ENCODE measurements around the gene TOR1AIP2. TPM values are rescaled to one million over a fixed set of nuclear protein-coding genes. Genes with fewer than 3 reads are reported as not detected.

TOR1AIP2 gene
- total and polyA plus RNA-seq, 2 of the 13 experiments (the other 11 are each of a cell fraction or from before 2014, with no cell fraction given): 35.2 to 65.8 TPM

DNA sequence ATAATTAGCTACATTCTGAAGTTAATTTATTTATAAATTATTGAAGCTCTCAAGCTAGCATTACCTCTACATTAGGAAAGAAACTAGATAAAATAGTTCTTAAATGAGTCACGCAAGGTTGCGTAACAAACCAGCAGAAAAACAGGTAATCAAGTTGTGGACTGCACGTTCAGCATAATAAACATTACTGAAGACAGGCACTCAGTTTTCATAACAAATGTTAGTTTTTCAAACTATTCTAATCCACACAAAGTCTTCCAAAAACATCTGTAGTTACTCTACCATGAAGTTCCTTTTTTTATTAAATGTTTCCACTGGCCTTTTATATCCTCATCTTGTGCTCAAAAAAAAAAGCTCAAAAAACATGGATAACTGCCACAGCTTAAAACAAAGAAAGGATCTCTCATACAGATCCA is 1.3 kb downstream of the TOR1AIP2 start (continued):
- TF ChIP-seq, protein P1, sequence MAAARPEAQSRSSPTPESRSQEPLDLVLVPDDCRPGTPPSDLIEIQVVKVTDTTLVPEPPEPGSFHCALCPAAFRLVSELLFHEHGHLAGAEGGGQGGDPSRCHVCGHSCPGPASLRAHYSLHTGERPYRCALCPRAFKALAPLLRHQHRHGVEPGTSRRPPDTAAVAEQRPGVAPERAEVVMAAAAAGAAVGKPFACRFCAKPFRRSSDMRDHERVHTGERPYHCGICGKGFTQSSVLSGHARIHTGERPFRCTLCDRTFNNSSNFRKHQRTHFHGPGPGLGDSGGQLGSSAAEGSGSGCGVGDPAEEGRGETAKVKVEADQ (CRISPR knock-in tag; IDR thresholded peaks at IDR 0.05; ENCODE audit: borderline replicate concordance): no peak
- TF ChIP-seq, protein P2, sequence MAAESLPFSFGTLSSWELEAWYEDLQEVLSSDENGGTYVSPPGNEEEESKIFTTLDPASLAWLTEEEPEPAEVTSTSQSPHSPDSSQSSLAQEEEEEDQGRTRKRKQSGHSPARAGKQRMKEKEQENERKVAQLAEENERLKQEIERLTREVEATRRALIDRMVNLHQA (CRISPR knock-in tag; IDR thresholded peaks at IDR 0.05): no peak
- TF ChIP-seq U2AF2 (IDR thresholded peaks at IDR 0.05; ENCODE audit: low read depth, low read length): no peak
- TF ChIP-seq SRF (IDR thresholded peaks at IDR 0.05; ENCODE audit: low read depth, low read length): no peak
- no peak for TF ChIP-seq KAT2B (IDR thresholded peaks at IDR 0.05; ENCODE audit: borderline replicate concordance, low read depth, low read length)
- TF ChIP-seq KLF6 (CRISPR knock-in tag; IDR thresholded peaks at IDR 0.05): 0 out of 2 replicates have a peak, but pooled peaks have one; percentile 50
- no peak for TF ChIP-seq ERF (CRISPR knock-in tag; IDR thresholded peaks at IDR 0.05)
- peak; percentile 59 for TF ChIP-seq JUN (CRISPR knock-in tag; IDR thresholded peaks at IDR 0.05)
- TF ChIP-seq CAMTA2 (CRISPR knock-in tag; IDR thresholded peaks at IDR 0.05; ENCODE audit: borderline replicate concordance): no peak
- TF ChIP-seq RXRA (CRISPR knock-in tag; IDR thresholded peaks at IDR 0.05): no peak
- TF ChIP-seq GLI4 (CRISPR knock-in tag; IDR thresholded peaks at IDR 0.05; ENCODE audit: borderline replicate concordance): no peak
- TF ChIP-seq, protein P3, sequence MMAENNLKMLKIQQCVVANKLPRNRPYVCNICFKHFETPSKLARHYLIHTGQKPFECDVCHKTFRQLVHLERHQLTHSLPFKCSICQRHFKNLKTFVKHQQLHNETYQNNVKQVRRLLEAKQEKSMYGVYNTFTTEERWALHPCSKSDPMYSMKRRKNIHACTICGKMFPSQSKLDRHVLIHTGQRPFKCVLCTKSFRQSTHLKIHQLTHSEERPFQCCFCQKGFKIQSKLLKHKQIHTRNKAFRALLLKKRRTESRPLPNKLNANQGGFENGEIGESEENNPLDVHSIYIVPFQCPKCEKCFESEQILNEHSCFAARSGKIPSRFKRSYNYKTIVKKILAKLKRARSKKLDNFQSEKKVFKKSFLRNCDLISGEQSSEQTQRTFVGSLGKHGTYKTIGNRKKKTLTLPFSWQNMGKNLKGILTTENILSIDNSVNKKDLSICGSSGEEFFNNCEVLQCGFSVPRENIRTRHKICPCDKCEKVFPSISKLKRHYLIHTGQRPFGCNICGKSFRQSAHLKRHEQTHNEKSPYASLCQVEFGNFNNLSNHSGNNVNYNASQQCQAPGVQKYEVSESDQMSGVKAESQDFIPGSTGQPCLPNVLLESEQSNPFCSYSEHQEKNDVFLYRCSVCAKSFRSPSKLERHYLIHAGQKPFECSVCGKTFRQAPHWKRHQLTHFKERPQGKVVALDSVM (CRISPR knock-in tag; IDR thresholded peaks at IDR 0.05): no peak
- TF ChIP-seq IRF2 (CRISPR knock-in tag; IDR thresholded peaks at IDR 0.05): no peak
- TF ChIP-seq, protein P4, sequence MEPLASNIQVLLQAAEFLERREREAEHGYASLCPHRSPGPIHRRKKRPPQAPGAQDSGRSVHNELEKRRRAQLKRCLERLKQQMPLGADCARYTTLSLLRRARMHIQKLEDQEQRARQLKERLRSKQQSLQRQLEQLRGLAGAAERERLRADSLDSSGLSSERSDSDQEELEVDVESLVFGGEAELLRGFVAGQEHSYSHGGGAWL (CRISPR knock-in tag; IDR thresholded peaks at IDR 0.05): no peak
- no peak for TF ChIP-seq ZNF274 (CRISPR knock-in tag; IDR thresholded peaks at IDR 0.05)
- peak; percentile 85 for TF ChIP-seq TEAD3 (CRISPR knock-in tag; optimal IDR thresholded peaks at IDR 0.05; ENCODE audit: borderline replicate concordance)
- 0 out of 2 replicates have a peak, but pooled peaks have one; percentile 7 for TF ChIP-seq PPARG (CRISPR knock-in tag; conservative IDR thresholded peaks at IDR 0.05)
- no peak for TF ChIP-seq IRX3 (CRISPR knock-in tag; IDR thresholded peaks at IDR 0.05; ENCODE audit: borderline replicate concordance, low read depth)
- TF ChIP-seq, protein P5, sequence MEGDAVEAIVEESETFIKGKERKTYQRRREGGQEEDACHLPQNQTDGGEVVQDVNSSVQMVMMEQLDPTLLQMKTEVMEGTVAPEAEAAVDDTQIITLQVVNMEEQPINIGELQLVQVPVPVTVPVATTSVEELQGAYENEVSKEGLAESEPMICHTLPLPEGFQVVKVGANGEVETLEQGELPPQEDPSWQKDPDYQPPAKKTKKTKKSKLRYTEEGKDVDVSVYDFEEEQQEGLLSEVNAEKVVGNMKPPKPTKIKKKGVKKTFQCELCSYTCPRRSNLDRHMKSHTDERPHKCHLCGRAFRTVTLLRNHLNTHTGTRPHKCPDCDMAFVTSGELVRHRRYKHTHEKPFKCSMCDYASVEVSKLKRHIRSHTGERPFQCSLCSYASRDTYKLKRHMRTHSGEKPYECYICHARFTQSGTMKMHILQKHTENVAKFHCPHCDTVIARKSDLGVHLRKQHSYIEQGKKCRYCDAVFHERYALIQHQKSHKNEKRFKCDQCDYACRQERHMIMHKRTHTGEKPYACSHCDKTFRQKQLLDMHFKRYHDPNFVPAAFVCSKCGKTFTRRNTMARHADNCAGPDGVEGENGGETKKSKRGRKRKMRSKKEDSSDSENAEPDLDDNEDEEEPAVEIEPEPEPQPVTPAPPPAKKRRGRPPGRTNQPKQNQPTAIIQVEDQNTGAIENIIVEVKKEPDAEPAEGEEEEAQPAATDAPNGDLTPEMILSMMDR (CRISPR knock-in tag; IDR thresholded peaks at IDR 0.05): no peak
- TF ChIP-seq ZBTB3 (CRISPR knock-in tag; IDR thresholded peaks at IDR 0.05; ENCODE audit: borderline replicate concordance, low read depth): no peak
- TF ChIP-seq SOX13 (IDR thresholded peaks at IDR 0.05): no peak
- peak in 1 of 2 experiments; percentile 43; a peak in 1 of 4 replicates for TF ChIP-seq SOX13 (CRISPR knock-in tag; conservative IDR thresholded peaks at IDR 0.05 in 1 of 2, IDR thresholded peaks at IDR 0.05 in 1 of 2)
- no peak for TF ChIP-seq RORA (CRISPR knock-in tag; IDR thresholded peaks at IDR 0.05)
- no peak for TF ChIP-seq BRD4 (CRISPR knock-in tag; IDR thresholded peaks at IDR 0.05)
- TF ChIP-seq ADNP (CRISPR knock-in tag; IDR thresholded peaks at IDR 0.05): no peak
- no peak for TF ChIP-seq ZFP62 (CRISPR knock-in tag; IDR thresholded peaks at IDR 0.05)
- TF ChIP-seq FOXO1 (CRISPR knock-in tag; IDR thresholded peaks at IDR 0.05): peak; percentile 40; the same call in 1 of the 2 replicates
- TF ChIP-seq YEATS2 (CRISPR knock-in tag; IDR thresholded peaks at IDR 0.05; ENCODE audit: borderline replicate concordance): no peak

Measured in HepG2 (cell line).